Aorta (tissue), 5 donors: Measurements from ENCODE around the gene MIA3. TPM values are rescaled to one million over a fixed set of nuclear protein-coding genes. Genes with fewer than 3 reads are reported as not detected.
"Not testable (repeated sequence)": the region's sequence is repeated elsewhere in the genome, so short reads cannot be mapped to it uniquely, and the experiment has no call there.

ENCODE experiments used
- ATAC-seq: fragments of 200-7000 bp; cut with Tn5 transposase; one replicate; pipeline ENCODE4 v1.9.1; 2022; ENCODE audit warnings: moderate library complexity; ENCODE audit not compliant: low FRiP score
- DNase-seq, 2 donors: peaks; one replicate each; pipeline ENCODE4 v3.0.0-alpha.2; 2020
- H3K27ac ChIP-seq, 2 donors: one replicate each; pipeline ENCODE4 v1.5.1; 2013; ENCODE audit warnings: low read length in 2 of 2, mild to moderate bottlenecking in 2 of 2, moderate library complexity in 2 of 2, control low read depth in 1 of 2, inconsistent platforms in 1 of 2, low read depth in 1 of 2
- H3K27me3 ChIP-seq, 2 donors: one replicate each; pipeline ENCODE4 v1.6.1; 2013; ENCODE audit warnings: control low read depth in 1 of 2, low read length in 1 of 2, mild to moderate bottlenecking in 1 of 2, moderate library complexity in 1 of 2; ENCODE audit not compliant: insufficient read depth in 2 of 2, control insufficient read depth in 1 of 2
- H3K36me3 ChIP-seq, 2 donors: one replicate each; pipeline ENCODE4 v1.6.1; 2013; ENCODE audit warnings: control low read depth in 1 of 2, low read length in 1 of 2, mild to moderate bottlenecking in 1 of 2; ENCODE audit not compliant: insufficient read depth in 2 of 2, control insufficient read depth in 1 of 2
- H3K4me1 ChIP-seq, 2 donors: one replicate each; pipeline ENCODE4 v1.6.1; 2013; ENCODE audit warnings: low read length in 2 of 2, control low read depth in 1 of 2, mild to moderate bottlenecking in 1 of 2, moderate library complexity in 1 of 2; ENCODE audit not compliant: insufficient read depth in 2 of 2, control insufficient read depth in 1 of 2
- H3K4me3 ChIP-seq, 2 donors: one replicate each; pipeline ENCODE4 v1.5.1; 2013; ENCODE audit warnings: low read length in 2 of 2, control low read depth in 1 of 2, mild to moderate bottlenecking in 1 of 2
- H3K9me3 ChIP-seq: one replicate; pipeline ENCODE4 v1.6.1; 2013; ENCODE audit warnings: mild to moderate bottlenecking, low read length; ENCODE audit not compliant: control insufficient read depth
- WGBS, 2 donors: extraction: QIAGEN DNeasy Blood & Tissue Kit; methylation state at CpG; one replicate each; pipeline ENCODE4 v1.1.7; 2013; 5-methylcytosine and 5-hydroxymethylcytosine counted together
- intact Hi-C, 2 donors: fragments of 100-400 bp; cut with DNase I; formaldehyde crosslinking; loops; one replicate each; pipeline versions ENCODE4 v1.14.2 to v1.15.0; 2022
- polyA plus RNA-seq, 2 donors: library from polyadenylated mRNA; stranded (reverse); fragments of 200-250 nt; gene quantifications; one replicate each; pipeline ENCODE4 v1.2.3, GENCODE V29; 2013
- total RNA-seq, 2 donors: library from RNA; stranded (reverse); fragmentation: NEBNext Ultra II Directional; extraction: Animal tissue kit (Norgen Biotek cat#: 25700); gene quantifications; one replicate each; pipeline ENCODE4 v1.2.1, GENCODE V29; 2021
- donor health status: healthy with polysubstance abuse.
- donor health status: Bipolar disorder and iron deficiency.
- donor health status: DM: no; HTN: no; CAD: no.
- donor health status: DM: no; HTN: no; CAD: no.
- donor health status: DM: yes; HTN: yes; CAD: no.

MIA3 gene
- total and polyA plus RNA-seq, 4 donors: 15.7 to 67.4 (median 49.5) TPM

DNA sequence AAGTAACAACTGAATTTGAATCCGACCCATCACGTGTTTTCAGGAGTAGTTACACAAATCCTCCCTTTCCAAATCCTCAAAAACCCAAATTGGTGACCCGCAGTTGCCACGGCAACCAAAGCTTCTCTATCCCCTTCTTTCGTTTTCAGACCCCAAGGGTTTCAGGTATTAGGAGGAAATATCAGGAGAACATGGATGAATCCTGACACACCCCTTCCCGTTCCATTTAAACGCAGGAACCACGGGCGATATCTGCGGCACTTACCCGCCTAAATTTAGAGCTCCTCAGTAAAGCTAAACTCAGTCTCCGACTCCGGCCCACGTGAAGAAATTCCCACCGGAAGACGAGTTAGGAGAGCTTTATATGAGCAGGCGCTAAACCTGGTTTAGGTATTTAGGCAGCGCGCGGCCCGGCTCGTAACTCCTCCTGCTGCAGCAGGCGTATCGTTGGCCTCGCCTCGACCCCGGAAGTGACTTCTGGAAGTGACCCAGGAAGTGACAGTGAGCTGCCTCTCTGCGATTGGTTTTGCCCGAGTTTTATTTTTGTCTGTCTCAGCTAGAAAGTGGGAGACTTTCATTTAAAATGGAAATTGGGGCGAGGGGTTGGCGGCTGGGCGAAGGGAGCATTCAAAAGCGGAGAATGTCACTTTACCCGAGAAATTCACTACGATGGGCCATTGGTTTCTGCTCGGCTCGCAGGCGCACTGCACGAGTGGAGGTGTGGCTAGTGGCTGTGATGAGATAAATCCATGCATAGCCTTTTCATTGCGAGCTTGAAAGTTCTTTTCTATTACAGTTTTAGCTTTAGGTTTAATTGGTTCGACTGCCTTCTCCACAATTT lies 28.2 kb upstream of the MIA3 start, which contains the start of gene TAF1A:
TAF1A (minus strand) TSS at position 472 of the 841 bp plus-strand sequence.
- 0% methylated on average over 41 of the region's 41 CpGs for WGBS, 2 donors
- intact Hi-C loops: loop anchor here in 1 of 2 donors (10.0 kb wide), 1 partner anchor 45 kb away; no protein-coding TSS in a partner anchor

DNA sequence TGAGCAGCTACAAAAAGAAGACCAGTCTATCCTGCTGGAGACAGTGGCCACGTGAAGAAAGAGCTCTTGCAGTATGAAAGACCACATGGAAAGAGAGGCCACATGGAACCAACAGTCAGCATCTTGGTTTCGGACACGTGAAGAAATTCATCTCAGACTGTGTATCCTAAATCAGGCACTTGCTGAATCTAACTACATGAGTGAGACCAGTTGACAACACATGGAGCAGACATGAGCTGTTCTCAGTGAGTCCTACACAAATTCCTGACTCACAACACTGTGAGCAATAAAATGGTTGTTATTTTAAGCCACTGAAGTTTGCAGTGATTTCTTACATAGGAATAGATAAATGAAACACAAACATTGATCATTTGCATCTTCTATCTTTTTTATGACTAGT lies 25.7 kb upstream of the MIA3 start:
- peaks cover 0 to 4% of the 10 kb centered on the region in 2 donors for H3K4me1 ChIP-seq
- no peak overlapping the region for H3K27ac ChIP-seq
- H3K9me3 ChIP-seq: no peaks in the 10 kb centered on the region
- ATAC-seq (no peak), DNase-seq (no peak)
- no peaks in the 10 kb centered on the region for H3K36me3 ChIP-seq
- H3K4me3 ChIP-seq: no peak overlapping the region
- intact Hi-C loops: no loop called here
- H3K27me3 ChIP-seq: no peaks in the 10 kb centered on the region
- WGBS, 2 donors: 69 to 74% methylated on average over 3 of the region's 3 CpGs

More for the DNA sequence above, 28.2 kb upstream of the MIA3 start, which contains the start of gene TAF1A:
- Histone ChIP-seq H3K4me1 (peaks cover 2 to 4% of the 10 kb centered on the region in 2 donors), H3K36me3 (no peaks in the 10 kb centered on the region), H3K4me3 (peak within 1 kb of the TSS; percentile 89 to 94), H3K9me3 (no peaks in the 10 kb centered on the region), H3K27ac (peak within 1 kb of the TSS in 1 of 2 donors; percentile 84), H3K27me3 (no peaks in the 10 kb centered on the region)
- peak; percentile 93 for DNase-seq
- peak; percentile 95 for ATAC-seq

DNA sequence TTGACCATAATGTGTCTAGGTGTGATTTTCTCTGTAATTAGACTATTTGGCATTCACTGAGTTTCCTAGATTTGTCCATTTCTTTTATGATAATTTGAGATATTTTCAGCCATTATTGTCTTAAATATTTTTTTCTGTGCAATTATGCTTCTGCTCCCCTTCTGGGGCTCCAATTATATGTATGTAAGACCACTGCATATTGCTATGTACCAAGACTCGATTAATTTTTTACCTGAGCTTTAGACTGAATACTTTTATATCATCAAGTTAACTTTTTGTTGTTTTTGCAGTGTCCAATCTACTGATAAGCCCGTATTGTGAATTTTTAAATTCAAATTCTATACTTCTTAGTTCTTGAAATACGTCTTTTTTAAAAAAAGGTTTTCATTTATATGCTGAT lies 23.1 kb upstream of the MIA3 start:
- WGBS, 2 donors: 85 to 86% methylated on average over 3 of the region's 3 CpGs
- DNase-seq: no peak
- no peak overlapping the region for H3K4me3 ChIP-seq
- no peak overlapping the region for H3K27ac ChIP-seq
- no peaks in the 10 kb centered on the region for H3K4me1 ChIP-seq
- H3K36me3 ChIP-seq: no peaks in the 10 kb centered on the region
- H3K9me3 ChIP-seq: no peaks in the 10 kb centered on the region
- intact Hi-C loops: no loop called here
- no peaks in the 10 kb centered on the region for H3K27me3 ChIP-seq
- no peak for ATAC-seq

DNA sequence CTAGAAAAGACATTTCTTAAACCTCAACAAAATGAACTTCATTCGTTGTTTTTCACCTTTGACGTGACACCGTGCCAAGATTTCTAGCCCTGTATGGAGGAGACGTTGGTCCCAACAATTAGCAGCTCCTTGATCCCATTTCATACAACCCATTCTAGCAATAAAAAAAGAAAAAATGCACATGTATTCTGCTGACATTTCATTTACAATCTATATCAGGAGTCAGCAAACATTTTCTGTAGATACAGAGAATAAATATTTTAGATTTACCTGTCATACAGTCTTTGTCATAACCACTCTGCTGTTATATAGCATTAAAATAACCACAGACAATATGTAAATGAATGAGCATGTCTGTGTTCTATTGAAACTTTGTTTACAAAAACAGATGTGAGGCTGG lies 21.2 kb upstream of the MIA3 start:
- ATAC-seq: no peak
- H3K4me3 ChIP-seq: no peak overlapping the region
- DNase-seq: no peak
- 77 to 83% methylated on average over 4 of the region's 4 CpGs for WGBS, 2 donors
- H3K4me1 ChIP-seq: no peaks in the 10 kb centered on the region
- no peaks in the 10 kb centered on the region for H3K9me3 ChIP-seq
- H3K36me3 ChIP-seq: no peaks in the 10 kb centered on the region
- H3K27ac ChIP-seq: no peak overlapping the region
- intact Hi-C loops: no loop called here
- no peaks in the 10 kb centered on the region for H3K27me3 ChIP-seq

DNA sequence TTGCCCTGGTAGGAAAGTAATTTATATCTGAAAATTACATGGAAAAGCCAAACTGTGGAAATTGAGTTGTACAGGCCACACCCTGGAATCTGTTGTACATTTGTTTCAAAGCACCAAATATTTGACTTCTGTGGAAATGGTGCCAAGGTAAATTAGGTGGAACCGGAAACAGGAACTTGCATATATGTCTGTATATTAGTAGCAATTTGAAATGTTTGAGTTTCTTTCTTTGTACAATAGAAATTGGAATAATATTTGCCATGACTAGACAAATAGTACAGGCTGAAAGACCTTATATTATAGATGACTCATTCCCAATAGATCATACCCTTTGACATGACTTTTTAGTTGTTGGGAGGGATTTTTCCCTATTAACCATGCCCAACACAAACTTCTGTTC lies 17.6 kb upstream of the MIA3 start:
- Histone ChIP-seq H3K9me3 (no peaks in the 10 kb centered on the region), H3K4me1 (no peaks in the 10 kb centered on the region), H3K27ac (no peak overlapping the region), H3K27me3 (no peaks in the 10 kb centered on the region), H3K4me3 (no peak overlapping the region), H3K36me3 (no peaks in the 10 kb centered on the region)
- ATAC-seq (no peak), DNase-seq (no peak)
- WGBS, 2 donors: 15 to 18% methylated on average over 1 of the region's 1 CpG
- intact Hi-C loops: no loop called here

DNA sequence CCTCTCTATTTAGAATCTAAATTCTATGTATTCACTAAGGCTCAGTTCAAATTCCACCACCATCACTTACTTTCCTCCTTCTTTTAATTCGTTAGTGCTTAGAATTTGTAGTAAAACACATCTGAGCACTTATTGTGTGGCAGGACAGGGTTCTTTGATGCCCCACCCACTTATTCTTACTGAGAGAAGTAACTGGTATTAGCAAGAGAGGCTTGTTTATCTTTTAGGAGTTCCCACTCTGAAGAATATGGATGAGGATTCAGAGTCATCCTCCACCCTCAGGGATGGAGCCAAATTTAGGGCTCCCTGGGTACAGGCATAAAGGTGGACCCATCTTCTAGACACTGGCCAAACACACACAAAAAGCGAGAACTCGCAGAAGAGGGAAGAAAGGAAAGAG lies 16.6 kb upstream of the MIA3 start:
- no peaks in the 10 kb centered on the region for H3K9me3 ChIP-seq
- DNase-seq (no peak), ATAC-seq (no peak)
- H3K27me3 ChIP-seq: no peaks in the 10 kb centered on the region
- intact Hi-C loops: no loop called here
- WGBS, 2 donors: 65 to 78% methylated on average over 3 of the region's 3 CpGs
- no peak overlapping the region for H3K27ac ChIP-seq
- no peak overlapping the region for H3K4me3 ChIP-seq
- H3K4me1 ChIP-seq: no peaks in the 10 kb centered on the region
- H3K36me3 ChIP-seq: no peaks in the 10 kb centered on the region

DNA sequence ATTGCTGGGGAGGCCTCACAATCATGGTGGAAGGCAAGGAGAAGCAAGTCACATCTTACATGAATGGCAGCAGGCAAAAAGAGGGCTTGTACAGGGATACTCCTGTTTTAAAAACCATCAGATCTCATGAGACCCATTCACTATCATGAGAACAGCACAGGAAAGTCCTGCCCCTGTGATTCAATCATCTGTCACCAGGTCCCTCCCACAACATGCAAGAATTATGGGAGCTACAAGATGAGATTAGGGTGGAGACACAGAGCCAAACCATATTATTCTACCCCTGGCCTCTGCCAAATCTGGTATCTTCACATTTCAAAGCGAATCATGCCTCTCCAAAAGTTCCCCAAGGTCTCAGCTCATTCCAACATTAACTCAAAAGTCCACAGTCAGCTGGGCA lies 11.1 kb upstream of the MIA3 start:
- ATAC-seq: no peak
- Histone ChIP-seq H3K36me3 (no peaks in the 10 kb centered on the region), H3K27me3 (no peaks in the 10 kb centered on the region), H3K4me3 (no peak overlapping the region), H3K4me1 (no peaks in the 10 kb centered on the region), H3K9me3 (no peaks in the 10 kb centered on the region), H3K27ac (no peak overlapping the region)
- 59 to 71% methylated on average over 1 of the region's 1 CpG for WGBS, 2 donors
- intact Hi-C loops: no loop called here
- no peak for DNase-seq

DNA sequence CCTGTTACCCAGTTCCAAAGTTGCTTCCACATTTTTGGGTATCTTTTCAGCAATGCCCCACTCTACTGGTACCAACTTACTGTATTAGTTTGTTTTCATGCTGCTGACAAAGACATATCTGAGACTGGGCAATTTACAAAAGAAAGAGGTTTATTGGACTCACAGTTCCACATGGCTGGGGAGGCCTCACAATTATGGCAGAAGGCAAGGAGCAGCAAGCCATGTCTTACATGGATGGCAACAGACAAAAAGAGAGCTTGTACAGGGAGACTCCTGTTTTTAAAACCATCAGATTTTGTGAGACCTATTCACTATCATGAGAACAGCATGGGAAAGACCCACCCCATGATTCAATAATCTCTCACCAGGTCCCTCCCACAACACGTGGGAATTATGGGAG lies 8.8 kb upstream of the MIA3 start:
- ATAC-seq, DNase-seq, H3K27ac ChIP-seq, H3K4me3 ChIP-seq, intact Hi-C loops, H3K4me1 ChIP-seq, H3K36me3 ChIP-seq, H3K27me3 ChIP-seq, H3K9me3 ChIP-seq: not testable (repeated sequence)
- 36 to 41% methylated on average over 1 of the region's 1 CpG for WGBS, 2 donors

DNA sequence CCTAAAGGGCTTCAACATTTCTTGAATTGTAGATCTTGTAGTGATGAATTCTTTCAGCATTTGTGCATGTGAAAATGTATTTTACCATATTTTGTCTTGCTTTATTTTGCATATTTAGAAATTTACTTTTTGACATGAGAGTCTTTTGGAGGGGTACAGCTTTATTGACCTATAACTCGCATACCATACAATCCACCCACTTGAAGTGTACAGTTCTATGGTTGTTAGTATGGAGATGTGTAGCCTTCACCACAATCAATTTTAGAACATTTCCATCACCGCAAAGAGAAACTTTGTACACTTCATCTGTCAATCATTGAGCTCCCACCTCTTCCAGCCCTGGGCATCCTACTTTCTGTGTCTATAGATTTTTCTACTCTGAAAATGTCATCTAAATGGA lies 7.2 kb upstream of the MIA3 start:
- H3K27ac ChIP-seq: no peak overlapping the region
- WGBS, 2 donors: 78 to 88% methylated on average over 2 of the region's 2 CpGs
- intact Hi-C loops: no loop called here
- ATAC-seq: no peak
- H3K36me3 ChIP-seq: no peaks in the 10 kb centered on the region
- H3K4me1 ChIP-seq: no peaks in the 10 kb centered on the region
- H3K4me3 ChIP-seq: no peak overlapping the region
- no peak for DNase-seq
- no peaks in the 10 kb centered on the region for H3K9me3 ChIP-seq
- H3K27me3 ChIP-seq: no peaks in the 10 kb centered on the region
